Lung (tissue), 12 donors: Measurements from ENCODE around the gene ZNF169. TPM values are rescaled to one million over a fixed set of nuclear protein-coding genes. Genes with fewer than 3 reads are reported as not detected.
"Not testable (repeated sequence)": the region's sequence is repeated elsewhere in the genome, so short reads cannot be mapped to it uniquely, and the experiment has no call there.

Experiments
- ATAC-seq: fragments of 200-7000 bp; cut with Tn5 transposase; one replicate; pipeline ENCODE4 v1.9.1; 2020; ENCODE audit warnings: moderate number of reproducible peaks; ENCODE audit not compliant: insufficient read depth, low FRiP score
- DNase-seq, 3 donors: peaks; one replicate each; pipeline ENCODE4 v3.0.0-alpha.2; 2013 to 2017
- H3K27ac ChIP-seq, 2 donors: one replicate each; pipeline ENCODE4 v1.5.1; 2013; ENCODE audit warnings: mild to moderate bottlenecking in 2 of 2, moderate library complexity in 2 of 2, control low read depth in 1 of 2, inconsistent platforms in 1 of 2, low read depth in 1 of 2, low read length in 1 of 2
- H3K27me3 ChIP-seq, 3 donors: one replicate each; pipeline ENCODE4 v1.5.1; 2013; ENCODE audit warnings: low read length in 2 of 3; ENCODE audit not compliant: control insufficient read depth in 3 of 3, insufficient read depth in 3 of 3
- H3K36me3 ChIP-seq, 4 donors: one replicate each; pipeline ENCODE4 v1.5.1; 2013; ENCODE audit warnings: low read length in 4 of 4, mild to moderate bottlenecking in 1 of 4, moderate library complexity in 1 of 4; ENCODE audit not compliant: control insufficient read depth in 4 of 4, insufficient read depth in 4 of 4
- H3K4me1 ChIP-seq, 5 donors: one replicate each; pipeline ENCODE4 v1.5.1; 2013; ENCODE audit warnings: low read length in 5 of 5, mild to moderate bottlenecking in 2 of 5, moderate library complexity in 1 of 5; ENCODE audit not compliant: control insufficient read depth in 5 of 5, insufficient read depth in 5 of 5
- H3K4me3 ChIP-seq: one replicate; pipeline ENCODE4 v1.5.1; 2013; ENCODE audit warnings: mild to moderate bottlenecking, control low read depth, moderate library complexity
- H3K9ac ChIP-seq, 2 donors: one replicate each; pipeline ENCODE4 v1.5.1; 2013; ENCODE audit warnings: low read length in 2 of 2, control low read depth in 1 of 2; ENCODE audit not compliant: insufficient read depth in 1 of 2
- H3K9me3 ChIP-seq, 4 donors: one replicate each; pipeline ENCODE4 v1.5.1; 2013; ENCODE audit warnings: low read length in 3 of 4, mild to moderate bottlenecking in 1 of 4, moderate library complexity in 1 of 4; ENCODE audit not compliant: control insufficient read depth in 4 of 4, insufficient read depth in 3 of 4
- WGBS, 2 donors: extraction: QIAGEN DNeasy Blood & Tissue Kit; methylation state at CpG; one replicate each; pipeline ENCODE4 v1.1.7; 2013; 5-methylcytosine and 5-hydroxymethylcytosine counted together
- polyA plus RNA-seq, 2 donors: library from polyadenylated mRNA; stranded (reverse); fragments of 200-250 nt; gene quantifications; one replicate each; pipeline ENCODE4 v1.2.1, GENCODE V29; 2013
- total RNA-seq, 2 donors: library from RNA; depleted of rRNA in 1 of 2; stranded (reverse); fragments of >200 nt in 1 of 2; gene quantifications; one replicate each; pipeline ENCODE4 v1.2.1, GENCODE V29; 2014 to 2021
- TF ChIP-seq, protein P1 (sequence below): IDR thresholded peaks from 2 replicates; pipeline ENCODE4 v1.5.1; 2012; ENCODE audit warnings: mild to moderate bottlenecking; ENCODE audit errors: control extremely low read depth, extremely low read depth
- donor health status: control.
- donor health status: control.
- donor health status: Bipolar disorder and iron deficiency.
- donor health status: healthy.
- donor health status: DM: yes; HTN: yes; CAD: no.

The ZNF169 gene
- total and polyA plus RNA-seq, 4 donors = 2.3 to 8.7 (median 4.8) TPM

DNA sequence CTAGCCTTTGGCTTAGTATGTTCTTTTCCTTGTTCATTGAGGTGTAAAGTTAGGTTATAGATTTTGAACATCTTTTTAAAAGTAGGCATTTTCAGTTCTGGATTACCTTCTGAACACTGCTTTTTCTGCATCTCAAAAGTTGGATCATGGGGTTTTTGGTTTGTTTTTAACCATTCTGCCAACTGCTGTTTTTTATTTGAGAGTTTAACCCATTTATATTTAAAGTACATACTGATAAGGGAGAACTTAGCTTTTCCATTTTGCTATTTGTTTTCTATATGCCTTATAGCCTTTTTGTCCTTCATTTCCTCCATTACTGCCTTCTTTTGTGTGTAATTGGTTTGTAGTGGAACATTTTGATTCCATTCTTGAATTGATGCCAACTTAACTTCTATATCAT is 30.5 kb upstream of the ZNF169 start:
- Histone ChIP-seq H3K27ac (no peak overlapping the region), H3K4me3 (no peak overlapping the region), H3K36me3 (no peaks in the 10 kb centered on the region), H3K27me3 (no peaks in the 10 kb centered on the region), H3K9me3 (peaks cover 0 to 2% (median 0%) of the 10 kb centered on the region in 4 donors), H3K9ac (no peak overlapping the region), H3K4me1 (no peaks in the 10 kb centered on the region)
- no peak for DNase-seq
- no peak for ATAC-seq
- TF ChIP-seq, protein P1, sequence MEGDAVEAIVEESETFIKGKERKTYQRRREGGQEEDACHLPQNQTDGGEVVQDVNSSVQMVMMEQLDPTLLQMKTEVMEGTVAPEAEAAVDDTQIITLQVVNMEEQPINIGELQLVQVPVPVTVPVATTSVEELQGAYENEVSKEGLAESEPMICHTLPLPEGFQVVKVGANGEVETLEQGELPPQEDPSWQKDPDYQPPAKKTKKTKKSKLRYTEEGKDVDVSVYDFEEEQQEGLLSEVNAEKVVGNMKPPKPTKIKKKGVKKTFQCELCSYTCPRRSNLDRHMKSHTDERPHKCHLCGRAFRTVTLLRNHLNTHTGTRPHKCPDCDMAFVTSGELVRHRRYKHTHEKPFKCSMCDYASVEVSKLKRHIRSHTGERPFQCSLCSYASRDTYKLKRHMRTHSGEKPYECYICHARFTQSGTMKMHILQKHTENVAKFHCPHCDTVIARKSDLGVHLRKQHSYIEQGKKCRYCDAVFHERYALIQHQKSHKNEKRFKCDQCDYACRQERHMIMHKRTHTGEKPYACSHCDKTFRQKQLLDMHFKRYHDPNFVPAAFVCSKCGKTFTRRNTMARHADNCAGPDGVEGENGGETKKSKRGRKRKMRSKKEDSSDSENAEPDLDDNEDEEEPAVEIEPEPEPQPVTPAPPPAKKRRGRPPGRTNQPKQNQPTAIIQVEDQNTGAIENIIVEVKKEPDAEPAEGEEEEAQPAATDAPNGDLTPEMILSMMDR = no peak

DNA sequence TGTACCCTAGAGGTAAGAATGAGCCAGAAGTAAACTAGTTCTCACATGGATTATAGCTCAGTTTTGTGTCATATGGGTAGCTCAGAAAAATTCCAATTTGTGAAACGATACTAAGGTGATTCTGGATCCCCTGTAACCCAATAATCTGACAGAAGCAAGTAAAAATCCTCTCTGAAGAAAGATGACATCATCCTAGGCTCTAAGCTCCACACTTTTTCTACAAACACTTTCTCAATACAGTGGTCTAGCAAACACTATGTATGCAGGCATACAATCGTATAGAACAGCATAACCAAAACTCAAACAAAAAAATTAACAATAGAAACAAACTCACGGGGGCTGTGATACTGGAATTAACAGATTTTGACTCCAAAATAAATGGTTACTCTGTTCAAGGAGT is 26.7 kb upstream of the ZNF169 start:
- no peaks in the 10 kb centered on the region for H3K36me3 ChIP-seq
- ATAC-seq (no peak), DNase-seq (no peak)
- H3K27ac ChIP-seq = no peak overlapping the region
- WGBS, 2 donors = 72 to 90% methylated on average over 3 of the region's 3 CpGs
- H3K4me1 ChIP-seq = no peaks in the 10 kb centered on the region
- H3K27me3 ChIP-seq = no peaks in the 10 kb centered on the region
- TF ChIP-seq, protein P1 = no peak
- no peak overlapping the region for H3K9ac ChIP-seq
- no peak overlapping the region for H3K4me3 ChIP-seq
- H3K9me3 ChIP-seq = no peaks in the 10 kb centered on the region

DNA sequence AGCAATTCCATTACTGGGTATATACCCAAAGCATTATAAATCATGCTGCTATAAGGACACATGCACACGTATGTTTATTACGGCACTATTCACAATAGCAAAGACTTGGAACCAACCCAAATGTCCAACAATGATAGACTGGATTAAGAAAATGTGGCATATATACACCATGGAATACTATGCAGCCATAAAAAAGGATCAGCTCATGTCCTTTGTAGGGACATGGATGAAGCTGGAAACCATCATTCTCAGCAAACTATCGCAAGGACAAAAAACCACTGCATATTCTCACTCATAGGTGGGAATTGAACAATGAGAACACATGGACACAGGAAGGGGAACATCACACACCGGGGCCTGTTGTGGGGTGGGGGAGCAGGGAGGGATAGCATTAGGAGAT is 18.0 kb upstream of the ZNF169 start:
- H3K9ac ChIP-seq, DNase-seq, ATAC-seq, H3K4me1 ChIP-seq, H3K27me3 ChIP-seq, H3K9me3 ChIP-seq, H3K4me3 ChIP-seq, H3K36me3 ChIP-seq, H3K27ac ChIP-seq: not testable (repeated sequence)
- WGBS, 2 donors = 94% methylated on average over 4 of the region's 4 CpGs

DNA sequence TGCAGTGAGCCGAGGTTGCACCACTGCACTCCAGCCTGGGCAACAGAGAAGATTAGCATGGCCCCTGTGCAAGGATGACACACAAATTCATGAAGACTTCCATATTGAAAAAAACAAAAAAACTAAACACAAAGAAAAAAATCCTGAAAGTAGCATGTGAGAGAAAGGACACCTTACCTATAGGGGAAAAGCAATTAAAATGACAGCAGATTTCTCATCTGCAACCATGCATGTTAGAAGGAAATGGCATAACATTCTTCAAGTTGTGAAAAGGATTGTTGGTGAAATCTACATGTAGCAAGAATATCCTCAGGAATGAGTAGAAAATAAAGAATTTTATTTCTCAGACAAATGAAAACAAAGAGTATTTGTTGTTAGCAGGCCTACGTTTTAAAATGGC is 13.4 kb upstream of the ZNF169 start:
- TF ChIP-seq, protein P1 = no peak
- H3K27ac ChIP-seq = no peak overlapping the region
- WGBS, 2 donors = 88 to 91% methylated on average over 2 of the region's 2 CpGs
- no peak overlapping the region for H3K9ac ChIP-seq
- H3K27me3 ChIP-seq = no peaks in the 10 kb centered on the region
- no peak overlapping the region for H3K4me3 ChIP-seq
- DNase-seq (no peak), ATAC-seq (no peak)
- no peaks in the 10 kb centered on the region for H3K4me1 ChIP-seq
- H3K36me3 ChIP-seq = no peaks in the 10 kb centered on the region
- H3K9me3 ChIP-seq = peaks cover 0 to 3% (median 0%) of the 10 kb centered on the region in 4 donors
